HG03108 (cell line): Measurements from ENCODE around the gene PRTFDC1.

Experiments used
- ATAC-seq: cut with Tn5 transposase; IDR thresholded peaks from one replicate; pipeline ENCODE4 v1.9.1; 2021; ENCODE audit warnings: moderate library complexity; ENCODE audit not compliant: unreplicated experiment

The PRTFDC1 gene

DNA sequence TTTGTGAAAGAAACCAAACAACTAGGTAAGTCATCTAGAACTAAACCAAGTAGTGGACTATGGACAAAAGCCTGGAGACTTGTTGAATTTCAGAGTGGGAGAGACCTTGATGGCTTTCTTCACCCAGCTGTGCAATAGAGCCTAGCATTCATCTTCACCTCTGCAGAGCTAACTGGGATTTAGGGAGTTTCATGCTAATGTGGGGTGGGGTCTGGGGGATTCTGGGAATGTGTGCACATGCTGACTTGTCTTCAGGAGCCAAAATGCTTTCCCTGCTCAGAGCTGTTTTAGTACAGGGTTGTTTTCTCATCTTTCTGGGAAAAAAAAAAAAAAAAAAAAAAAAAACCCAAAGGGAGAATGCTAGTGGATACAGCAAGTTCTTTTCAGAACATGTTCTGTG lies 147.4 kb downstream of the PRTFDC1 start:
- ATAC-seq = no peak

DNA sequence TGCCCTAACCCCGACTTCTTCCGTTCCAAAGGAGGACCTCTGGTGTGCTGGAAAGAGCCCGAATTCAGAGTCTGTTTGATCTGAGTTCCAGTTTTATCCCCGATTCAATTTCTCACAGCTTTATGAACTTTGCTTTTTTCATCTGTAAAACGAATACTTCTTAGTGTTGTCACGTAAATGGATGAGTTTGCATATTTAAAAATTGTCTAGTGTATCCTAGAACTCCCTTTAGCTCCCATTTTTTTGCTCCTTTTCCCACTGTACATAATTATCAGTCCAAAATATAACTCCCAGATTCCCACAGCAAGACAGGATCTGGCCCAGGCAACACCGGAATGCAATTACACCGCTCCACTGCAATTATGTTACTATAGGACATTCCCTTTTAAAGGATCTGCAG lies 148.0 kb downstream of the PRTFDC1 start:
- no peak for ATAC-seq

DNA sequence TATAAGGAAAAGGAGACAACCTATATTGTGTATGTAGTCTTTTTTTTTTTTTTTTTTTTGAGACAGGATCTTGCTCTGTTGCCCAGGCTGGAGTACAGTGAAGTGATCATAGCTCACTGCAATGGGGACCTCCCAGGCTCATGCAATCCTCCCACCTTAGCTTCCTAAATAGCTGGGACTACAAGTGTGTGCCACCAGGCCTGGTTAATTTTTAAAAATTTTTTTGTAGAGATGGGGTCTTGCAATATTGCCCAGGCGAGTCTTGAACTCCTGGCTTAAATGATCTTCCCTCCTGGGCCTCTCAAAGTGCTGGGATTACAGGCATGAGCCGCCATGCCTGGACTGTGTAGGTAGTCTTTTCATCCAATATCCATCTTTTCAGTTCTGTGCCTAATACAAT lies 150.0 kb downstream of the PRTFDC1 start:
- no peak for ATAC-seq

DNA sequence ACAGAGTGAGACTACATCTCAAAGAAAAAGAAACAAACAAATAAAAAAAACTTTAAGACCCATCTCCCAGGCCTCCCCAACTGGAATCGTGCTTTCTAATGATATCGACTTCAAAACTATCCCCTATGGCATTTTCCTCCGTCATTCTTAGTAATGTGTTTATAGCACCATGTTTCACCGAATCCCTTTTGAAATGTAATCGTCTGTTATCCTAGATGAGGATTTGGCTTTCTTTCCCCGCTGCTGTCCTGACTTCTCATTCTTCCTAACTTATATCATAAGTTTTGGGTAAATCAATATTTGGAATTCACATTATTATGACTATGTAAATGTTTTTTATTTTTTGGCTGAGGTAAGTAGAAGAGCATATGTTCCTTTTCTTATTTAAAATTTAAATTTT lies 151.5 kb downstream of the PRTFDC1 start:
- ATAC-seq = no peak
